H7 (cell line): ENCODE results near the gene JPH3. TPM values are rescaled to one million over a fixed set of nuclear protein-coding genes. Genes with fewer than 3 reads are reported as not detected.

Experiments
- DNase-seq: peaks from one replicate; pipeline ENCODE4 v3.0.0; 2012
- H3K27me3 ChIP-seq: 2 replicates; pipeline ENCODE4 v1.6.0; 2011; ENCODE audit warnings: mild to moderate bottlenecking, low read length; ENCODE audit not compliant: control insufficient read depth, insufficient read depth
- H3K36me3 ChIP-seq: replicated peaks from 2 replicates; pipeline ENCODE4 v1.5.1; 2011; ENCODE audit warnings: low read length; ENCODE audit not compliant: control insufficient read depth, insufficient read depth
- H3K4me3 ChIP-seq: 2 replicates; pipeline ENCODE4 v1.5.1; 2011; ENCODE audit warnings: low read depth, mild to moderate bottlenecking, control low read depth, low read length, moderate library complexity; ENCODE audit not compliant: insufficient read depth
- total RNA-seq: library from RNA; depleted of rRNA; stranded (reverse); fragments of >200 nt; shearing (Covaris generic); gene quantifications from 2 replicates; pipeline ENCODE4 v1.2.3, GENCODE V29; 2014

The JPH3 gene
- total RNA-seq, 1 experiment from 2014 or later, result 24.0 TPM

DNA sequence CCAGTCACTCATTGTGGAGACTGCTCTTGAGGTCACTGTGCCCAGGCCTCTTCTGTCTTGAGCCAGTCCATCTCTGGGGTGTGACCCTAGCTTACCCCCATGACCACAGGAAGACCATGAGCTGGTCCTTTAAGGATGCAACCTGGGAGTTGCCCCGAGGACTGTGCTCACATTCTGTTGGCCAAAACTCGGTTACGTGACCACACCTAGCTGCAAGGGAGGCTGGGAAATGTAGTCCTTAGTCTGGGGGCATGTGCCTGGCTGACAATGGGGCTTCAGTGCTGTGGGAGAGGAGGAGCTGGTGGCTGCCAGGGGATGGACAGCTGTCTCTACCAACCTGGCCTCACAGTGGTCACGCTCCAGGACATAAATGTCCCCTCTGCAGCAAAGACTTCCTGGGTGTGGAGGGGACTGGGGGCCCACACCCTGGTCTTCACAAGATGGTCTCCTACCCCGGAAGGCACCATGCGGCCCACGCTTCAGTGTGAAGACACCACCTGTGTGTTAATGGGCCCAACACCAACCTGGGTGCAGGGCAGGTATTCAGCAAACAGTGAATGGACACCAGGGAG is 55.4 kb downstream of the JPH3 start:
- H3K36me3 ChIP-seq, result no peaks in the 10 kb centered on the region
- peak; percentile 87 for DNase-seq
- no peaks in the 10 kb centered on the region for H3K27me3 ChIP-seq
- no peak overlapping the region for H3K4me3 ChIP-seq

DNA sequence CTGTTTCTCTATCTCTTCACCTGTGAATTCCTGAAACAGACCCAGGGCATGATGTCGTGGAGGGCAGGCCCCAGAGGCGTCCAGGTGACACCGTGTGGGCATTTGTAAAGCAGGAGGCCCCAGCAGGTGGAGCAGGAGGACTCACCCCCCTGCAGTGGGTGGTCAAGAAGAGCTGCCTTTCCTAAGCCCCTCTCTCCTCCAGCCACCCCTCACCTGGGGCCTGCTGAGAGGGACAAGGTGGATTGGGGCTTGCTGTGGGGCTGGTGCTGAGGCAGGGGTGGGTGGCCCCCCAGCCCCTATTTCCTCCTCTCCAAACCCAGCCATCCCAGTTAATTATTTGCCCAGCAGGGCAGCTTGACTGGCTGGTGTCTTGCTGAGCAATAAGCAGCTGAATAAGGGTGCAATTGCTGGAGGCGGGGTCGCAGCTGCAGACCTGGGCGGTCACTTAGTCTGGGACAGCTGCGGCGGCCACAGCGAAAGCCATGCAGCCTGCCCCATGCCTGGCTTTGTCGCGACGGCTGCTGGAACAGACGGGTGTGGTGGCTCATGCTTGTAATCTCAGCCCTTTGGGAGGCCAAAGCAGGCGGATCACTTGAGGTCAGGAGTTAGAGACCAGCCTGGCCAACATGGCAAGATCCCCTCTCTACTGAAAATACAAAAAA is 56.4 kb downstream of the JPH3 start:
- no peaks in the 10 kb centered on the region for H3K36me3 ChIP-seq
- DNase-seq, result no peak
- no peak overlapping the region for H3K4me3 ChIP-seq
- no peaks in the 10 kb centered on the region for H3K27me3 ChIP-seq

DNA sequence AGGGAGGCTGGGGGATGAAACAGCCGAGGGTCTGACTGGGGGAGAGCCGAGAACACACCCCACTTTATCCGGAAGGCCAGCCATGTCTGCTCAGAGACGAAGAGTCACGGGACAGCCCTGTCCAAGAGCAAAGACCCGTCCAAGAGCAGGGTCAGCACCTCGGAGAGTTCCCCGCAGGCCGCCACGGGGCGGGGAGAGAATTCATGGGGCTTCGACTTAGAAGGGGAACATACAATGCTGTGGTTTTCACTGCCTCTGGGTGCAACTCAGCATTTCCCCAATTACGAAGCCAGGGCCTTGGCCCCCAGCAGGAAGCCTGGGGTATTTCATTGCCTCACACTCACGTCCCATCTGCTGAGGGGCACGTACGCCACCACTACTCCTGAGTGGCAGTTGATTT is 59.3 kb downstream of the JPH3 start:
- Histone ChIP-seq H3K36me3 (no peaks in the 10 kb centered on the region), H3K4me3 (no peak overlapping the region)
- DNase-seq, result peak; percentile 94

DNA sequence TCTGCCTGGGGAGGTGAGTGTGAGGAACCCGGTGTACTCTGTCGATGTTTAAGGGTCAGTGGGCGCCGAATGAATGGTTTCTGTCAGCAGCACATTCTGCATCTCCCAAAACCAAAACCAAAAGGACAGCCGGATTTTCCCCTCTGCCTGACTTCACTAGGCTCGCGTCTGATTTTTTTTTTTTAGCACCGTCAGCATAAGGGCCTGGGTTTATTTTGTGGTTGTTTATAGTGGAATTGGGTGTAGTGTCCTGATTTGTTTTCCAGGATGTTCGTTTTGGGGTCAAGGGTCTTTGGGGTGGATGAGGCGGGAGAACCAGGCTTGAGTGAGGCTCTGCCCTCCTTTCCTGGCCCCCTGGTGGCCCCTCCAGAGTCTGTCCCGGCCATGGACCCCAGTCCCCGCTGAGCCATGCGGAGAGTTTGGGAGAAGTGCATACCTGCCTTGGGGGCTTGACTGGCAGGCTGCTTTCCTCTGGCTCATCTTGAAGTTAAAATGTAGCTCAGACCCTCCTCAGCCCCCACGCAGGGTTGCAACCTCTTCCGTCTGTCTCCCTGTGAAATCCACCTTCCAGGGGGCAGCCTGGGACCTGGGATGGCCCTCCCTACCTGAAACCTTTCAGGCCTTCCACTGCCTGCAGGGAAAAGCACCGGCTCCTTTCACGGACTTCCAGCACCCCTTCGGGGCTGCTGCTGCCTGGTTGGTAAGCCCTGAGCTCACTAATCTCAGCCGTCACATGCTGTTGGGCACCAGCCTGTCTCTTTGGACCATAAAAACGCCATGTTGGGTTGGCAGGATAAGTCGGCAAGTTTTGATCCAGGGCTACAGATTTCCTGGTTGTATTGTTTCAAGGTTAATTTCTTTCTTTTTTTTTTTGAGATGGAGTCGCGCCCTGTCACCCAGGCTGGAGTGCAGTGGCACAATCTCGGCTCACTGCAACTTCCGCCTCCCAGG is 60.2 kb downstream of the JPH3 start:
- H3K4me3 ChIP-seq, result no peak overlapping the region
- peak; percentile 84 for DNase-seq
- no peaks in the 10 kb centered on the region for H3K27me3 ChIP-seq
- H3K36me3 ChIP-seq, result no peaks in the 10 kb centered on the region

More for the DNA sequence above, 59.3 kb downstream of the JPH3 start:
- no peaks in the 10 kb centered on the region for H3K27me3 ChIP-seq

DNA sequence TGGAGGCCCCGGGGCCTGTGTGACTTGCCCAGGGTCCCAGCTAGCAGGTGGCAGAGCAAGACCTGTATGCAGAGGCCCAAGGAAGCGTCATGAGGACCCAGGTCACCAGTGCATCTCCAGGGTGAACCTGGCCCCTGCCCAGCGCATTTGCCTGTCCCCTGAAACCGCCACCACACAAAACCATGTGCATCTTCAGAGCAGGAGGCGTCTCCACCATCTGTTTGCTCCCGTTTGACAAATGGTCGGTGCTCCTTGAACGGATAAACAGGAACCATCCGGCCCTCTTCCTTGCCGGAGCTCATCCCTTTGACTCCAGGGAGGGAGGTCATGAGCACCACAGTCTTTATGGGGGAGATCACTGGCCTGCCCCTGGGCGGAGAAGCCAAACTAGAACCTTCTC is 62.5 kb downstream of the JPH3 start:
- H3K27me3 ChIP-seq, result no peaks in the 10 kb centered on the region
- no peak for DNase-seq

DNA sequence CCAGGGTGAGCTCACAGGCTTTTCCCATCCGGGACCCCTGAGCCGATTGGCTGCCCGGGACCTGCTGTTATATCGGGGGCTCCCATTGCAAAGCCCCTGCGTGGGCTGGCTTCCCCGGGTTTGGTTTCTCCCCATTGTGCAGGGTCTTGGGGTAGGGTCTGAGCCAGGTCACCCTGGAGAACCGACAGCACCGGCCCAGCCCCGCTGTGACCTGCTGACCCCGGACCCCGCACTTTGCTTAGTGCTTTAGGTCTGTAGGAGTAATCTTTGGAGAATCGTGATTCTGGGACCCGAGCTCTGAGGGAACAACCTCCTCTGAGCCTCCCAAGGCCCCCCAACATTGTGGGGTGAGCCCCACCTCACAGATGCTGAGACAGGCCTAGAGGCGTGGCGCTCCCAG is 62.9 kb downstream of the JPH3 start:
- Histone ChIP-seq H3K27me3 (no peaks in the 10 kb centered on the region), H3K4me3 (no peak overlapping the region), H3K36me3 (no peaks in the 10 kb centered on the region)
- no peak for DNase-seq

More for the DNA sequence above, 62.5 kb downstream of the JPH3 start:
- Histone ChIP-seq H3K4me3 (no peak overlapping the region), H3K36me3 (no peaks in the 10 kb centered on the region)

GRCh38 chr16:87666919-87667318 is 64.6 kb downstream of the JPH3 start:
- Histone ChIP-seq H3K27me3 (no peaks in the 10 kb centered on the region), H3K4me3 (no peak overlapping the region), H3K36me3 (no peaks in the 10 kb centered on the region)
- no peak for DNase-seq

GRCh38 chr16:87667443-87667842 is 65.1 kb downstream of the JPH3 start:
- H3K4me3 ChIP-seq, result no peak overlapping the region
- H3K27me3 ChIP-seq, result no peaks in the 10 kb centered on the region
- DNase-seq, result no peak
- no peaks in the 10 kb centered on the region for H3K36me3 ChIP-seq

DNA sequence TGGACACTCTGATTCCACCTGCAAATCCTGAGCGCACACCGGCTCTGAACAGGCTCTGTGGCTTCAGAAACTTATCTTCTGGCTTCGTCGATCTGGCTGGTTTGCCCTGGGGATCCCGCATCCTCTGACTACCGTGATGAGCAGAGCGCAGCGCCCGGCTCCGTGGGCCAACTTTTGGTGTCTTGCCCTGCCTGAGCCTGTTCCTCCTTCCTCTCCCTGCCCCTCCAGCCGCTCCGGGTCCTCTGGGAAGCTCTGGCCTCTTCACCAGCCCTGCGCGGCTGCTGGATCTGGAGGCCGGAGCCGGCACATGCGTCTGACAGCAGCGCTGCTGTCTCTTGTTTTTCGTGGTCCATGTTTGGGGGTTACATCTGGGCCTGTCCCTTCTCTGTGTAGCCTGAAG is 65.6 kb downstream of the JPH3 start:
- DNase-seq, result no peak
- no peak overlapping the region for H3K4me3 ChIP-seq
- H3K27me3 ChIP-seq, result no peaks in the 10 kb centered on the region
- H3K36me3 ChIP-seq, result no peaks in the 10 kb centered on the region

- Histone ChIP-seq H3K27me3 (no peaks in the 10 kb centered on the region), H3K4me3 (no peak overlapping the region), H3K36me3 (no peaks in the 10 kb centered on the region)
- no peak for DNase-seq
Observed at GRCh38 chr16:87669672-87670071, 67.4 kb downstream of the JPH3 start.

DNA sequence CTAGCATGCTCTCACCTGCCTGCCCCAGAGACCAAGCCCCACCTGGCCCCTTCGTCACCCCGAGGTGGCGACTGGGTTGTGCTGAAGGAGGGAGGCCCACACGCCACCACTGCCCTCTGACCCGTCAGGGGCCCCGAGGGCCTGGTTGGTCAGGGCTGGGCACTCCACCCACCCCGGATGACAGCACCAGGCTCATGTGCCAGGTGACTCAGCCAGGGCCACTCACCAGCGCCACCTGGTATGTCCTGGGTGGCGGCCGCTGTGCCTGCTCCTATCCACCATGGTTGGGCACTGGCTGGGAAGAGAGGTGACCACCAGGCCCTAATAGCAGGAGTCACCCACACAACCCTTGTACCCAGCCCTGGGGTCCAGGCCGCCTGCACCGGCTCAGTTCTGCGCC is 68.9 kb downstream of the JPH3 start:
- no peaks in the 10 kb centered on the region for H3K27me3 ChIP-seq
- H3K4me3 ChIP-seq, result no peak overlapping the region
- DNase-seq, result no peak
- no peaks in the 10 kb centered on the region for H3K36me3 ChIP-seq

- no peak overlapping the region for H3K4me3 ChIP-seq
- H3K27me3 ChIP-seq, result no peaks in the 10 kb centered on the region
- DNase-seq, result no peak
- no peaks in the 10 kb centered on the region for H3K36me3 ChIP-seq
Observed at GRCh38 chr16:87671715-87672270, 69.5 kb downstream of the JPH3 start.

DNA sequence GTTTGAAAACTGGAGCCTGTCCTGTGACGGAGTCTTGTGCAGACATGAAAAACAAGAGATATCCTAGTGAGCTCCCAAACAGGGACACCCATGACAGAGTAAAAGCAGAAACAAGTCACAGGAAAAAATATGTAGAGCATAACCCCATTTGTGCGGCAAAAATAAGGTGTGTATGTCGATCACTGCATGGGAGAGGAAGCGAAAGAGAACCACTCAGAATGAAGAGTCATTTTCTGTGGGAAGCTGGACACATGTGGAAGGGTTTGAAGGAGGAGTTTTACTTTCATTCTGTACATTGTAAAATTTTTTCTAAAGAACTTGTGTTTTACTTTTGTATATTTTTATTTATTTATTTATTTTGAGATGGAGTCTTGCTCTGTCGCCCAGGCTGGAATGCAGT is 72.1 kb downstream of the JPH3 start:
- no peak overlapping the region for H3K4me3 ChIP-seq
- no peak for DNase-seq
- H3K36me3 ChIP-seq, result no peaks in the 10 kb centered on the region
- H3K27me3 ChIP-seq, result no peaks in the 10 kb centered on the region

DNA sequence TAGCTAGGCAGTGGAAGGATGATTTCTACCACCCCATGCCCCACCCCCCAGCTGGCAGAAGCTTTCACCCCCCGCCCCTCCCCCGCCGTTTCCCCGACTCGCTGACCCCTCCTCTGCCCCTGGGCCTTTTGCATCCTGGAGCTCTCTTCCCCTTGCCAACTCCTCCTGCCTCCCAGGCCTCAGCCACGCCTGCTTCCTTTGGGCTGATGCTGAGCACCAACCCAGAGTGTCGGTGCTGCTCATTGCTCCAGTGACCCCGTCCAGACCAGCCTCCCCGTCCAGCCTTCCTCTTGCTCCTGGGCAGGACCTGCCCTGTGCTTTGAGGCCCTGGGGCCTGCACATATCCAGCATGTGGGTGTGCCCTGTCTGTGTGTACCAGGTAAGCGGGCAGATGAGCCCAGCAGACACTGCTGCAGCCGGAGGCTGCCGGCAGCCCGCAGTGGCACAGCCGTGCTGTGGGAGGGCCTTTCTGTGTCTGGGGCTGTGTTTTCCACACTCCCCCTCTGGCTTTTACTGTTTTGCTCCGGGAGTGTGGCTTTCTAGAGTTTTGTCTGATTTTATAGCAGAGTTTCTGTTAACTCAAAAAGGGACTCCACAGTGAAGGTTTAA is 72.9 kb downstream of the JPH3 start:
- H3K27me3 ChIP-seq, result no peaks in the 10 kb centered on the region
- no peaks in the 10 kb centered on the region for H3K36me3 ChIP-seq
- no peak overlapping the region for H3K4me3 ChIP-seq
- peak; percentile 86 for DNase-seq
